Measurements from ENCODE around the gene GLIS1. TPM values are rescaled to one million over a fixed set of nuclear protein-coding genes. Genes with fewer than 3 reads are reported as not detected.

GLIS1 gene
- total RNA-seq, 1 donor from 2014 or later, result 0.07 TPM

DNA sequence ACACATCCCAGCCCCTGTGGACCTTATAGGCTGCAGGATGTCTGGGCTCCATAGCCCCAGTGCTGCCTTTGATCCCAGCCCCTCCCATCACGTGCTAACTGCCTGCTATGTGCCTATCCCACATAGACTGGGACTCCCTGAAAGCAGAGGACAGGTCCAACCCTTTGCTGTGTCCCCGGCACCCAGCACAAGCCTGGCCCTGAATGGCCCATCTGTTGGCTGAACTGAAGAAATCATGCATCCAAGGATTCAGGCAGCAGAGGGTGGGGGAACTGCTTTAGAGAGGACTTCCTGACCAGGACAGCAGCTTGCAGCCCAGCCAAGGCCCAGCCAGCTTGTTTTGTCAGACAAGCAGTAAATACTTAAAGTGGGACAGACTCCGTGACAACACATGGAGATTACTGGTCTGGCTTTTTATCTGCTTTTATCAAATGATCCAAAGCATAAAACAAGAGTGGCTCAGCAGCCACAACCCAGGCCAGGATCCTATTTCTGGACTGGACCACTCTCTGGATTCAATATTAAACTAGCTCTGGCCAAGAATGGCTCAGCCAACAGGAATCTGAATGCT is 69.3 kb downstream of the GLIS1 start:
- Histone ChIP-seq H3K4me3 (ENCODE audit: insufficient read depth, low read depth, low read length) (no peak overlapping the region), H3K27me3 (ENCODE audit: insufficient read depth, low read length) (no peaks in the 10 kb centered on the region), H4K20me1 (ENCODE audit: insufficient read depth, low read length) (peaks cover 89% of the 10 kb centered on the region), H3K9ac (ENCODE audit: low read length) (no peak overlapping the region), H3K4me1 (ENCODE audit: insufficient read depth, low read length) (peaks cover 7% of the 10 kb centered on the region), H3K9me3 (ENCODE audit: insufficient read depth, low read depth, low read length) (no peaks in the 10 kb centered on the region), H3K36me3 (ENCODE audit: insufficient read depth, low read length) (no peaks in the 10 kb centered on the region), H3K79me2 (ENCODE audit: insufficient read depth, low read length) (peaks cover 62% of the 10 kb centered on the region), H3K27ac (ENCODE audit: low read depth, low read length) (no peak overlapping the region), H2AFZ (ENCODE audit: low read depth, low read length) (no peak overlapping the region), H3K4me2 (ENCODE audit: low read length) (no peak overlapping the region)
- FAIRE-seq, result no peak
- H3K4me1 Mint-ChIP-seq (ENCODE audit: low read depth, unreplicated experiment), result no peaks in the 10 kb centered on the region
- no peaks in the 10 kb centered on the region for H3K9me3 Mint-ChIP-seq (ENCODE audit: unreplicated experiment)
- TF ChIP-seq, protein P1, sequence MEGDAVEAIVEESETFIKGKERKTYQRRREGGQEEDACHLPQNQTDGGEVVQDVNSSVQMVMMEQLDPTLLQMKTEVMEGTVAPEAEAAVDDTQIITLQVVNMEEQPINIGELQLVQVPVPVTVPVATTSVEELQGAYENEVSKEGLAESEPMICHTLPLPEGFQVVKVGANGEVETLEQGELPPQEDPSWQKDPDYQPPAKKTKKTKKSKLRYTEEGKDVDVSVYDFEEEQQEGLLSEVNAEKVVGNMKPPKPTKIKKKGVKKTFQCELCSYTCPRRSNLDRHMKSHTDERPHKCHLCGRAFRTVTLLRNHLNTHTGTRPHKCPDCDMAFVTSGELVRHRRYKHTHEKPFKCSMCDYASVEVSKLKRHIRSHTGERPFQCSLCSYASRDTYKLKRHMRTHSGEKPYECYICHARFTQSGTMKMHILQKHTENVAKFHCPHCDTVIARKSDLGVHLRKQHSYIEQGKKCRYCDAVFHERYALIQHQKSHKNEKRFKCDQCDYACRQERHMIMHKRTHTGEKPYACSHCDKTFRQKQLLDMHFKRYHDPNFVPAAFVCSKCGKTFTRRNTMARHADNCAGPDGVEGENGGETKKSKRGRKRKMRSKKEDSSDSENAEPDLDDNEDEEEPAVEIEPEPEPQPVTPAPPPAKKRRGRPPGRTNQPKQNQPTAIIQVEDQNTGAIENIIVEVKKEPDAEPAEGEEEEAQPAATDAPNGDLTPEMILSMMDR (IDR thresholded peaks at IDR 0.05; ENCODE audit: insufficient read depth, low read depth, low read length), result no peak
- no peak for TF ChIP-seq EZH2 (IDR thresholded peaks at IDR 0.05; ENCODE audit: insufficient read depth, low read length)
- peaks cover 57% of the 10 kb centered on the region for H3K27me3 Mint-ChIP-seq (ENCODE audit: low read depth, unreplicated experiment)
- peak; percentile 79 for DNase-seq (ENCODE audit: low read depth)
- H3K36me3 Mint-ChIP-seq (ENCODE audit: low read depth, unreplicated experiment), result no peaks in the 10 kb centered on the region
- H3K27ac Mint-ChIP-seq (ENCODE audit: unreplicated experiment), result no peak overlapping the region
- no peak overlapping the region for H3K4me3 Mint-ChIP-seq (ENCODE audit: unreplicated experiment)

DNA sequence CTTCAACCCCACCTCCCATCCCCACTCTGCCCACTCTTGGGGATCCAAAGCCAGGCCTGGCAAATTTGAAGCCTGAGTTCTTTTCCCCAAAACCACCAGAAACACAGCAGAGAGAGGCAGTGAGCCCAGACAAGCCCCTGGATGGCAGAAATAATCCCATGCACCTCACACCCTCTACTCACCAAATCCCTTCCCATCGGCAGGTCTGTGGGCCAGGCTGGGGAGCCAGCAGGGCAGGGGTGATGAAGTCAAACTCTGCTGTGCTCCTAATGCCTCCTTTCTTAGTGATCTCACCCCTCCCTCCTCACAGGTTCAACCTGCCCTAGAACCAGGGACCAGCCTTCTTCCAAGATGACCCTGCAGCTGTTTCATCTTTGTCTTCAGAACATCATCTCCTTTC is 72.4 kb downstream of the GLIS1 start:
- Histone ChIP-seq H4K20me1 (ENCODE audit: insufficient read depth, low read length) (peaks cover 94% of the 10 kb centered on the region), H3K4me2 (ENCODE audit: low read length) (no peak overlapping the region), H3K9me3 (ENCODE audit: insufficient read depth, low read depth, low read length) (no peaks in the 10 kb centered on the region), H3K27ac (ENCODE audit: low read depth, low read length) (no peak overlapping the region), H3K4me3 (ENCODE audit: insufficient read depth, low read depth, low read length) (no peak overlapping the region), H3K9ac (ENCODE audit: low read length) (no peak overlapping the region), H3K79me2 (ENCODE audit: insufficient read depth, low read length) (peaks cover 72% of the 10 kb centered on the region), H3K36me3 (ENCODE audit: insufficient read depth, low read length) (no peaks in the 10 kb centered on the region), H3K27me3 (ENCODE audit: insufficient read depth, low read length) (no peaks in the 10 kb centered on the region), H2AFZ (ENCODE audit: low read depth, low read length) (no peak overlapping the region), H3K4me1 (ENCODE audit: insufficient read depth, low read length) (peaks cover 7% of the 10 kb centered on the region)
- no peaks in the 10 kb centered on the region for H3K4me1 Mint-ChIP-seq (ENCODE audit: low read depth, unreplicated experiment)
- no peaks in the 10 kb centered on the region for H3K9me3 Mint-ChIP-seq (ENCODE audit: unreplicated experiment)
- H3K27me3 Mint-ChIP-seq (ENCODE audit: low read depth, unreplicated experiment), result peaks cover 71% of the 10 kb centered on the region
- no peaks in the 10 kb centered on the region for H3K36me3 Mint-ChIP-seq (ENCODE audit: low read depth, unreplicated experiment)
- FAIRE-seq (no peak), DNase-seq (ENCODE audit: low read depth) (no peak)
- TF ChIP-seq, protein P1 (IDR thresholded peaks at IDR 0.05; ENCODE audit: insufficient read depth, low read depth, low read length), result no peak
- TF ChIP-seq EZH2 (IDR thresholded peaks at IDR 0.05; ENCODE audit: insufficient read depth, low read length), result no peak
- H3K27ac Mint-ChIP-seq (ENCODE audit: unreplicated experiment), result no peak overlapping the region
- no peak overlapping the region for H3K4me3 Mint-ChIP-seq (ENCODE audit: unreplicated experiment)

DNA sequence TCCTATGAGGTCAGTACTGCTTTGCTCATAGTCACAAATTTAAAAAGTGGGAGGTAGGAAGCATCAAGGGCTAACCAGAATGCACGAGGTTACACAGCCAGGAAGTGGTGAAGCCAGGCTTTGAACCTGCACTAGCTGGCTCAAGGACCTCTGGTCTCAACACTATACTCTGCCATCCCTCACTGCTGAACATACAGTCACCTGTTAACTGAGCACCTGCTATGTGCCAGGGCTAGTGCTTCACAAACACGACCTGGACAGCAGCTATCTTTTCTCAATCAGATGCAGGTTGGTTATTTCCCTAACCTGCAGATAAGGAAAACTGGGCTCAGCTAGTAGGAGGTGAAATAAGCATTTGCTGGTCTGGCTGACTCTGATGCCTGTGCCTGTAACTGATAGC is 73.0 kb downstream of the GLIS1 start:
- Mint-ChIP-seq H3K27me3 (ENCODE audit: low read depth, unreplicated experiment) (peaks cover 67% of the 10 kb centered on the region), H3K9me3 (ENCODE audit: unreplicated experiment) (peaks cover under 1% of the 10 kb centered on the region), H3K27ac (ENCODE audit: unreplicated experiment) (no peak overlapping the region), H3K36me3 (ENCODE audit: low read depth, unreplicated experiment) (no peaks in the 10 kb centered on the region), H3K4me1 (ENCODE audit: low read depth, unreplicated experiment) (no peaks in the 10 kb centered on the region), H3K4me3 (ENCODE audit: unreplicated experiment) (no peak overlapping the region)
- H3K4me1 ChIP-seq (ENCODE audit: insufficient read depth, low read length), result peaks cover 7% of the 10 kb centered on the region
- H2AFZ ChIP-seq (ENCODE audit: low read depth, low read length), result no peak overlapping the region
- no peak overlapping the region for H3K4me3 ChIP-seq (ENCODE audit: insufficient read depth, low read depth, low read length)
- no peak for TF ChIP-seq EZH2 (IDR thresholded peaks at IDR 0.05; ENCODE audit: insufficient read depth, low read length)
- TF ChIP-seq, protein P1 (IDR thresholded peaks at IDR 0.05; ENCODE audit: insufficient read depth, low read depth, low read length), result no peak
- no peaks in the 10 kb centered on the region for H3K9me3 ChIP-seq (ENCODE audit: insufficient read depth, low read depth, low read length)
- no peak overlapping the region for H3K27ac ChIP-seq (ENCODE audit: low read depth, low read length)
- peaks cover 77% of the 10 kb centered on the region for H3K79me2 ChIP-seq (ENCODE audit: insufficient read depth, low read length)
- FAIRE-seq (no peak), DNase-seq (ENCODE audit: low read depth) (no peak)
- no peaks in the 10 kb centered on the region for H3K36me3 ChIP-seq (ENCODE audit: insufficient read depth, low read length)
- no peak overlapping the region for H3K4me2 ChIP-seq (ENCODE audit: low read length)
- no peak overlapping the region for H3K9ac ChIP-seq (ENCODE audit: low read length)
- H4K20me1 ChIP-seq (ENCODE audit: insufficient read depth, low read length), result peaks cover 99% of the 10 kb centered on the region
- H3K27me3 ChIP-seq (ENCODE audit: insufficient read depth, low read length), result no peaks in the 10 kb centered on the region
